Daoy (cell line): Measurements from ENCODE around the gene PPP4R4. TPM values are rescaled to one million over a fixed set of nuclear protein-coding genes. Genes with fewer than 3 reads are reported as not detected.
"Not testable (repeated sequence)": the region's sequence is repeated elsewhere in the genome, so short reads cannot be mapped to it uniquely, and the experiment has no call there.

Experiments
- DNase-seq: peaks from one replicate; pipeline ENCODE4 v3.0.0-alpha.2; 2015; ENCODE audit warnings: low read depth
- total RNA-seq: library from RNA; depleted of rRNA; stranded (reverse); fragments of >200 nt; shearing (Covaris generic); gene quantifications from 2 replicates; pipeline ENCODE4 v1.2.3, GENCODE V29; 2014

Gene PPP4R4
- total RNA-seq, 1 experiment from 2014 or later, result 17.6 TPM

GRCh38 chr14:94180655-94181271, 6.6 kb downstream of the PPP4R4 start:
- peak; percentile 36 for DNase-seq

GRCh38 chr14:94181835-94182234, 7.7 kb downstream of the PPP4R4 start:
- DNase-seq, result no peak

GRCh38 chr14:94192536-94192935, 18.4 kb downstream of the PPP4R4 start:
- DNase-seq, result no peak

GRCh38 chr14:94193776-94194175, 19.7 kb downstream of the PPP4R4 start:
- no peak for DNase-seq

- no peak for DNase-seq
Measured at GRCh38 chr14:94196057-94196456, 21.9 kb downstream of the PPP4R4 start.

GRCh38 chr14:94203473-94204210, 29.5 kb downstream of the PPP4R4 start:
- no peak for DNase-seq

GRCh38 chr14:94213021-94213420, 38.9 kb downstream of the PPP4R4 start:
- DNase-seq, result peak; percentile 63

GRCh38 chr14:94213741-94214140, 39.6 kb downstream of the PPP4R4 start:
- DNase-seq, result no peak

- no peak for DNase-seq
Measured at GRCh38 chr14:94217116-94217515, 43.0 kb downstream of the PPP4R4 start.

- not testable (repeated sequence) for DNase-seq
Measured at GRCh38 chr14:94218198-94218886, 44.2 kb downstream of the PPP4R4 start.

- DNase-seq, result no peak
Measured at GRCh38 chr14:94224040-94224439, 49.9 kb downstream of the PPP4R4 start.

GRCh38 chr14:94225460-94226378, 51.6 kb downstream of the PPP4R4 start:
- no peak for DNase-seq

GRCh38 chr14:94227029-94227428, 52.9 kb downstream of the PPP4R4 start:
- DNase-seq, result no peak

- DNase-seq, result no peak
Measured at GRCh38 chr14:94237046-94237445, 62.9 kb downstream of the PPP4R4 start.

- DNase-seq, result no peak
Measured at GRCh38 chr14:94237983-94238382, 63.9 kb downstream of the PPP4R4 start.

GRCh38 chr14:94239406-94239805, 65.3 kb downstream of the PPP4R4 start:
- no peak for DNase-seq

- no peak for DNase-seq
Measured at GRCh38 chr14:94244182-94244581, 70.1 kb downstream of the PPP4R4 start.

GRCh38 chr14:94264195-94264594, 90.1 kb downstream of the PPP4R4 start:
- peak; percentile 17 for DNase-seq

GRCh38 chr14:94267352-94267751, 93.2 kb downstream of the PPP4R4 start:
- no peak for DNase-seq

GRCh38 chr14:94268582-94268981, 94.5 kb downstream of the PPP4R4 start:
- not testable (repeated sequence) for DNase-seq

- DNase-seq, result no peak
Measured at GRCh38 chr14:94269156-94269555, 95.0 kb downstream of the PPP4R4 start.
